ENCODE results near the gene TTLL5. TPM values are rescaled to one million over a fixed set of nuclear protein-coding genes. Genes with fewer than 3 reads are reported as not detected.

The TTLL5 gene
- total RNA-seq, 1 donor from 2014 or later: 51.9 TPM

- Mint-ChIP-seq H3K9me3 (ENCODE audit: low read depth) (no peaks in the 10 kb centered on the region), H3K27me3 (no peaks in the 10 kb centered on the region), H3K4me3 (ENCODE audit: low read depth) (no peak overlapping the region), H3K4me1 (ENCODE audit: low read depth) (no peaks in the 10 kb centered on the region), H3K27ac (no peak overlapping the region), H3K36me3 (ENCODE audit: insufficient read depth) (peaks cover 3% of the 10 kb centered on the region)
- no peak for TF ChIP-seq CTCF (IDR thresholded peaks at IDR 0.05; ENCODE audit: unreplicated experiment)
- DNase-seq (ENCODE audit: low spot score, unreplicated experiment): no peak
Observed at GRCh38 chr14:75770635-75771034, 109.6 kb downstream of the TTLL5 start.

DNA sequence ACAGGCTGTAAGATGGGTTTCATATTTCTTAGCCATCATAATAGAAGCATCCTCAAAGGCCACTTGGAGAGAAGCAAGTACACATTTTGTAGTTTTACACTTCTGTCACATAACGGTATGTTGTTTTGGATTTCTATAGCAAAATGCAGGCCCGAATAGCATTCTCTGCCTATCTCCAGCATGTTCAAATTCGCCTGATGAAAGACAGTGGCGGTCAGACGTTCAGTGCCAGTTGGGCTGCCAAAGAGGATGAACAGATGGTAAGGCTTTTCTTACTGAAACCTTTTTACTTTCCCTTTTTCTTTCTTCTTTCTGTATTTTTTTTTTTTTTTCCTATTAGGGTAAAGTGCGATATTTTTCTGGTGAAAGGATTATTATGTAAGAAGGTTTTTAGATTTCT, 110.5 kb downstream of the TTLL5 start:
- Mint-ChIP-seq H3K36me3 (ENCODE audit: insufficient read depth) (peaks cover 5% of the 10 kb centered on the region), H3K4me1 (ENCODE audit: low read depth) (no peaks in the 10 kb centered on the region), H3K27ac (no peak overlapping the region), H3K27me3 (no peaks in the 10 kb centered on the region), H3K9me3 (ENCODE audit: low read depth) (no peaks in the 10 kb centered on the region), H3K4me3 (ENCODE audit: low read depth) (no peak overlapping the region)
- TF ChIP-seq CTCF (IDR thresholded peaks at IDR 0.05; ENCODE audit: unreplicated experiment): no peak
- no peak for DNase-seq (ENCODE audit: low spot score, unreplicated experiment)

GRCh38 chr14:75773046-75773445, 112.0 kb downstream of the TTLL5 start:
- H3K27ac Mint-ChIP-seq: no peak overlapping the region
- DNase-seq (ENCODE audit: low spot score, unreplicated experiment): no peak
- no peak for TF ChIP-seq CTCF (IDR thresholded peaks at IDR 0.05; ENCODE audit: unreplicated experiment)
- no peaks in the 10 kb centered on the region for H3K9me3 Mint-ChIP-seq (ENCODE audit: low read depth)
- H3K4me3 Mint-ChIP-seq (ENCODE audit: low read depth): no peak overlapping the region
- H3K36me3 Mint-ChIP-seq (ENCODE audit: insufficient read depth): peaks cover 8% of the 10 kb centered on the region
- H3K27me3 Mint-ChIP-seq: no peaks in the 10 kb centered on the region
- no peaks in the 10 kb centered on the region for H3K4me1 Mint-ChIP-seq (ENCODE audit: low read depth)

DNA sequence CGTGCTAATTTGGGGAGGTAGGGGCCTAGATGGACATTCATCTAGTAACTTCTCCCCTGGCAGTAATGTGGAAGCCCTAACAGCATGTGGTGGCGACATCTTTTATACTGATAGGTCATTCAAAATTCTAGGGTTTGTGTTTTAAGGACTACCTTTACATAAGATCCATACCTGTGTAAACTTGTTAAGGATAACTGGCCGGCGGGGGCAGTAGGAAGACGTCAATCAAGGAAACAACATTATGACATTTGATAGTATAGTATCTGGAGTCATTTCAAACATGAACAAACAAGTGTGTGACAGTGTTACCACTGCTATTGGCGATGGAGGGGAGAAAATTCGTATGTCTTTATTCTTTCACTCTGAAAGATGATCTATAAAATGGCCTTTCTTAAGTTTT, 120.0 kb downstream of the TTLL5 start:
- Mint-ChIP-seq H3K9me3 (ENCODE audit: low read depth) (no peaks in the 10 kb centered on the region), H3K27ac (no peak overlapping the region), H3K27me3 (no peaks in the 10 kb centered on the region), H3K4me3 (ENCODE audit: low read depth) (no peak overlapping the region), H3K4me1 (ENCODE audit: low read depth) (peaks cover 13% of the 10 kb centered on the region), H3K36me3 (ENCODE audit: insufficient read depth) (peaks cover 27% of the 10 kb centered on the region)
- no peak for TF ChIP-seq CTCF (IDR thresholded peaks at IDR 0.05; ENCODE audit: unreplicated experiment)
- no peak for DNase-seq (ENCODE audit: low spot score, unreplicated experiment)

GRCh38 chr14:75783184-75783583, 122.1 kb downstream of the TTLL5 start:
- TF ChIP-seq CTCF (IDR thresholded peaks at IDR 0.05; ENCODE audit: unreplicated experiment): no peak
- H3K36me3 Mint-ChIP-seq (ENCODE audit: insufficient read depth): peaks cover 29% of the 10 kb centered on the region
- DNase-seq (ENCODE audit: low spot score, unreplicated experiment): no peak
- H3K4me1 Mint-ChIP-seq (ENCODE audit: low read depth): peaks cover 13% of the 10 kb centered on the region
- no peak overlapping the region for H3K4me3 Mint-ChIP-seq (ENCODE audit: low read depth)
- H3K9me3 Mint-ChIP-seq (ENCODE audit: low read depth): no peaks in the 10 kb centered on the region
- no peaks in the 10 kb centered on the region for H3K27me3 Mint-ChIP-seq
- peak overlapping the region; percentile 94 for H3K27ac Mint-ChIP-seq
